ENCODE measurements around the gene ZNHIT3.
A peak's percentile ranks its signal among the peaks of the same experiment; 100 is the strongest.

Gene ZNHIT3

GRCh38 chr17:36512641-36513040 is 26.2 kb downstream of the ZNHIT3 start:
- TF ChIP-seq POLR2A (IDR thresholded peaks at IDR 0.05; ENCODE audit: low read depth, low read length), result no peak
- no peak for FAIRE-seq
- DNase-seq (ENCODE audit: insufficient read length, low spot score), result no peak

- TF ChIP-seq POLR2A (IDR thresholded peaks at IDR 0.05; ENCODE audit: low read depth, low read length), result no peak
- no peak for FAIRE-seq
- no peak for DNase-seq (ENCODE audit: insufficient read length, low spot score)
Measured at GRCh38 chr17:36514856-36515255, 28.4 kb downstream of the ZNHIT3 start.

GRCh38 chr17:36515837-36516236 is 29.4 kb downstream of the ZNHIT3 start:
- no peak for DNase-seq (ENCODE audit: insufficient read length, low spot score)
- no peak for TF ChIP-seq POLR2A (IDR thresholded peaks at IDR 0.05; ENCODE audit: low read depth, low read length)
- no peak for FAIRE-seq

- TF ChIP-seq POLR2A (IDR thresholded peaks at IDR 0.05; ENCODE audit: low read depth, low read length), result no peak
- DNase-seq (ENCODE audit: insufficient read length, low spot score) (no peak), FAIRE-seq (no peak)
Measured at GRCh38 chr17:36523113-36523512, 36.6 kb downstream of the ZNHIT3 start.

- DNase-seq (ENCODE audit: insufficient read length, low spot score) (no peak), FAIRE-seq (no peak)
- no peak for TF ChIP-seq POLR2A (IDR thresholded peaks at IDR 0.05; ENCODE audit: low read depth, low read length)
Measured at GRCh38 chr17:36524428-36524876, 38.0 kb downstream of the ZNHIT3 start.

- DNase-seq (ENCODE audit: insufficient read length, low spot score), result no peak
- FAIRE-seq, result no peak
- no peak for TF ChIP-seq POLR2A (IDR thresholded peaks at IDR 0.05; ENCODE audit: low read depth, low read length)
Measured at GRCh38 chr17:36525113-36525512, 38.6 kb downstream of the ZNHIT3 start.

GRCh38 chr17:36525888-36526287 is 39.4 kb downstream of the ZNHIT3 start:
- FAIRE-seq (no peak), DNase-seq (ENCODE audit: insufficient read length, low spot score) (no peak)

GRCh38 chr17:36527621-36528250 is 41.3 kb downstream of the ZNHIT3 start:
- TF ChIP-seq POLR2A (IDR thresholded peaks at IDR 0.05; ENCODE audit: low read depth, low read length), result no peak
- no peak for FAIRE-seq
- no peak for DNase-seq (ENCODE audit: insufficient read length, low spot score)

More at GRCh38 chr17:36525888-36526287, 39.4 kb downstream of the ZNHIT3 start:
- no peak for TF ChIP-seq POLR2A (IDR thresholded peaks at IDR 0.05; ENCODE audit: low read depth, low read length)

GRCh38 chr17:36529121-36529520 is 42.6 kb downstream of the ZNHIT3 start:
- DNase-seq (ENCODE audit: insufficient read length, low spot score), result peak; percentile 29
- no peak for FAIRE-seq
- no peak for TF ChIP-seq POLR2A (IDR thresholded peaks at IDR 0.05; ENCODE audit: low read depth, low read length)

GRCh38 chr17:36532435-36532975 is 46.0 kb downstream of the ZNHIT3 start:
- DNase-seq (ENCODE audit: insufficient read length, low spot score), result no peak
- no peak for TF ChIP-seq POLR2A (IDR thresholded peaks at IDR 0.05; ENCODE audit: low read depth, low read length)
- FAIRE-seq, result no peak

GRCh38 chr17:36533935-36534839 is 47.7 kb downstream of the ZNHIT3 start:
- DNase-seq (ENCODE audit: insufficient read length, low spot score) (peak; percentile 50), FAIRE-seq (no peak)
- TF ChIP-seq POLR2A (IDR thresholded peaks at IDR 0.05; ENCODE audit: low read depth, low read length), result peak; percentile 51; the same call in 1 of the 2 replicates

GRCh38 chr17:36534840-36535668 is 48.6 kb downstream of the ZNHIT3 start, which contains the start of the genes MYO19 and PIGW:
TSS of gene MYO19 (minus strand) at chr17:36534868. CDS start at chr17:36532538, 2,330 bp downstream.
TSS of gene PIGW (plus strand) at chr17:36534987. CDS start at chr17:36537102, 2,115 bp downstream.
- peak; percentile 81 for DNase-seq (ENCODE audit: insufficient read length, low spot score)
- TF ChIP-seq POLR2A (IDR thresholded peaks at IDR 0.05; ENCODE audit: low read depth, low read length), result peak; percentile 80
- FAIRE-seq, result no peak

GRCh38 chr17:36535669-36536081 is 49.2 kb downstream of the ZNHIT3 start:
- no peak for TF ChIP-seq POLR2A (IDR thresholded peaks at IDR 0.05; ENCODE audit: low read depth, low read length)
- no peak for FAIRE-seq

More at GRCh38 chr17:36535669-36536081, 49.2 kb downstream of the ZNHIT3 start:
- DNase-seq (ENCODE audit: insufficient read length, low spot score), result no peak
